HEK293 (cell line): ENCODE data around the gene ADAMTS12.

ENCODE experiments used
- CTCF ChIA-PET: fragments of 350-600 bp; formaldehyde crosslinking; extraction: SDS; loops from one replicate; lab custom pipeline; 2021; ENCODE audit warnings: antibody characterized with exemption; lab: Yijun Ruan, JAX
- POLR2A ChIA-PET: fragments of 300-600 bp; formaldehyde crosslinking; extraction: SDS; loops from one replicate; lab custom pipeline; 2020; ENCODE audit warnings: antibody characterized with exemption, inconsistent platforms; lab: Yijun Ruan, JAX
- H3K27ac ChIP-seq: fragments of 200-500 bp; sonication (Bioruptor generic); 2 replicates; pipeline ENCODE4 v1.5.1; 2014; ENCODE audit warnings: low read depth, low read length, control low read depth, inconsistent platforms; ENCODE audit errors: extremely low read depth
- H3K36me3 ChIP-seq, 2 experiments: fragments of 200-500 bp in 1 of 2; sonication (Bioruptor generic) in 1 of 2; 1 replicate in 1 of 2; 2 replicates in 1 of 2; pipeline ENCODE4 v1.5.1; 2014 to 2017; ENCODE audit warnings: inconsistent platforms in 2 of 2, low read length in 2 of 2; ENCODE audit not compliant: control insufficient read depth in 2 of 2, insufficient read depth in 1 of 2
- H3K4me1 ChIP-seq: fragments of 200-500 bp; sonication (Bioruptor generic); 2 replicates; pipeline ENCODE4 v1.5.1; 2014; ENCODE audit warnings: mild to moderate bottlenecking, low read length, inconsistent platforms; ENCODE audit not compliant: control insufficient read depth, insufficient read depth
- H3K4me3 ChIP-seq: 2 replicates; pipeline ENCODE4 v1.5.1; 2011; ENCODE audit warnings: low read depth, mild to moderate bottlenecking, control low read depth, low read length, moderate library complexity
- H3K9me3 ChIP-seq: fragments of 200-500 bp; sonication (Bioruptor generic); 2 replicates; pipeline ENCODE4 v1.5.1; 2014; ENCODE audit warnings: low read depth, low read length, inconsistent platforms; ENCODE audit not compliant: control insufficient read depth, insufficient read depth
- GLIS1 ChIP-seq: fragments of 450-650 bp; formaldehyde crosslinking; IDR thresholded peaks from 2 replicates; pipeline ENCODE4 v1.5.1; 2016; ENCODE audit warnings: missing biosample characterization, missing genetic modification characterization
- GLIS2 ChIP-seq: fragments of 450-650 bp; formaldehyde crosslinking; IDR thresholded peaks from 2 replicates; pipeline ENCODE4 v1.5.1; 2016; ENCODE audit warnings: missing biosample characterization, missing genetic modification characterization
- MEIS1 ChIP-seq: sonication (generic); formaldehyde crosslinking; IDR thresholded peaks from 2 replicates; pipeline ENCODE4 v1.8.1; 2022; ENCODE audit warnings: missing genetic modification reagents, mild to moderate bottlenecking, borderline replicate concordance
- MYNN ChIP-seq: fragments of 450-650 bp; formaldehyde crosslinking; IDR thresholded peaks from 2 replicates; pipeline ENCODE4 v1.5.1; 2016; ENCODE audit warnings: missing biosample characterization, missing genetic modification characterization, borderline replicate concordance
- SCRT1 ChIP-seq: fragments of 450-650 bp; formaldehyde crosslinking; IDR thresholded peaks from 2 replicates; pipeline ENCODE4 v1.5.1; 2016; ENCODE audit warnings: missing biosample characterization, missing genetic modification characterization, borderline replicate concordance
- SP2 ChIP-seq: fragments of 450-650 bp; formaldehyde crosslinking; IDR thresholded peaks from 2 replicates; pipeline ENCODE4 v1.5.1; 2016; ENCODE audit warnings: missing biosample characterization, missing genetic modification characterization
- YY1 ChIP-seq: fragments of 450-650 bp; formaldehyde crosslinking; IDR thresholded peaks from 2 replicates; pipeline ENCODE4 v1.5.1; 2018; ENCODE audit warnings: missing biosample characterization, missing genetic modification characterization
- ZBTB20 ChIP-seq: fragments of 450-650 bp; formaldehyde crosslinking; IDR thresholded peaks from 2 replicates; pipeline ENCODE4 v1.5.1; 2016; ENCODE audit warnings: missing biosample characterization, missing genetic modification characterization
- ZIC2 ChIP-seq: fragments of 450-650 bp; formaldehyde crosslinking; IDR thresholded peaks from 2 replicates; pipeline ENCODE4 v1.5.1; 2016; ENCODE audit warnings: missing biosample characterization, missing genetic modification characterization
- ZNF138 ChIP-seq: fragments of 450-650 bp; formaldehyde crosslinking; IDR thresholded peaks from 2 replicates; pipeline ENCODE4 v1.5.1; 2016; ENCODE audit warnings: missing biosample characterization, missing genetic modification characterization, borderline replicate concordance
- ZNF169 ChIP-seq: fragments of 450-650 bp; formaldehyde crosslinking; IDR thresholded peaks from 2 replicates; pipeline ENCODE4 v1.5.1; 2016; ENCODE audit warnings: missing biosample characterization, missing genetic modification characterization
- ZNF221 ChIP-seq: fragments of 450-650 bp; formaldehyde crosslinking; IDR thresholded peaks from 2 replicates; pipeline ENCODE4 v1.5.1; 2017; ENCODE audit warnings: missing biosample characterization, missing genetic modification characterization, borderline replicate concordance
- ZNF350 ChIP-seq: fragments of 450-650 bp; formaldehyde crosslinking; IDR thresholded peaks from 2 replicates; pipeline ENCODE4 v1.5.0; 2017; ENCODE audit warnings: missing biosample characterization, mild to moderate bottlenecking, missing genetic modification characterization
- ZNF585B ChIP-seq: fragments of 450-650 bp; formaldehyde crosslinking; IDR thresholded peaks from 2 replicates; pipeline ENCODE4 v1.5.1; 2016; ENCODE audit warnings: missing biosample characterization, missing genetic modification characterization
- ZNF664 ChIP-seq: fragments of 450-650 bp; formaldehyde crosslinking; IDR thresholded peaks from 2 replicates; pipeline ENCODE4 v1.5.1; 2016; ENCODE audit warnings: missing biosample characterization, missing genetic modification characterization
- TF ChIP-seq, protein P1 (sequence below): fragments of 450-650 bp; formaldehyde crosslinking; IDR thresholded peaks from 2 replicates; pipeline ENCODE4 v1.5.1; 2016; ENCODE audit warnings: missing biosample characterization, missing genetic modification characterization, borderline replicate concordance
- TF ChIP-seq, protein P2 (sequence below): fragments of 450-650 bp; formaldehyde crosslinking; IDR thresholded peaks from 2 replicates; pipeline ENCODE4 v1.5.1; 2016; ENCODE audit warnings: missing biosample characterization, missing genetic modification characterization
- TF ChIP-seq, protein P3 (sequence below): fragments of 450-650 bp; formaldehyde crosslinking; IDR thresholded peaks from 2 replicates; pipeline ENCODE4 v1.5.1; 2016; ENCODE audit warnings: missing biosample characterization, missing genetic modification characterization

ADAMTS12 gene, protein sequence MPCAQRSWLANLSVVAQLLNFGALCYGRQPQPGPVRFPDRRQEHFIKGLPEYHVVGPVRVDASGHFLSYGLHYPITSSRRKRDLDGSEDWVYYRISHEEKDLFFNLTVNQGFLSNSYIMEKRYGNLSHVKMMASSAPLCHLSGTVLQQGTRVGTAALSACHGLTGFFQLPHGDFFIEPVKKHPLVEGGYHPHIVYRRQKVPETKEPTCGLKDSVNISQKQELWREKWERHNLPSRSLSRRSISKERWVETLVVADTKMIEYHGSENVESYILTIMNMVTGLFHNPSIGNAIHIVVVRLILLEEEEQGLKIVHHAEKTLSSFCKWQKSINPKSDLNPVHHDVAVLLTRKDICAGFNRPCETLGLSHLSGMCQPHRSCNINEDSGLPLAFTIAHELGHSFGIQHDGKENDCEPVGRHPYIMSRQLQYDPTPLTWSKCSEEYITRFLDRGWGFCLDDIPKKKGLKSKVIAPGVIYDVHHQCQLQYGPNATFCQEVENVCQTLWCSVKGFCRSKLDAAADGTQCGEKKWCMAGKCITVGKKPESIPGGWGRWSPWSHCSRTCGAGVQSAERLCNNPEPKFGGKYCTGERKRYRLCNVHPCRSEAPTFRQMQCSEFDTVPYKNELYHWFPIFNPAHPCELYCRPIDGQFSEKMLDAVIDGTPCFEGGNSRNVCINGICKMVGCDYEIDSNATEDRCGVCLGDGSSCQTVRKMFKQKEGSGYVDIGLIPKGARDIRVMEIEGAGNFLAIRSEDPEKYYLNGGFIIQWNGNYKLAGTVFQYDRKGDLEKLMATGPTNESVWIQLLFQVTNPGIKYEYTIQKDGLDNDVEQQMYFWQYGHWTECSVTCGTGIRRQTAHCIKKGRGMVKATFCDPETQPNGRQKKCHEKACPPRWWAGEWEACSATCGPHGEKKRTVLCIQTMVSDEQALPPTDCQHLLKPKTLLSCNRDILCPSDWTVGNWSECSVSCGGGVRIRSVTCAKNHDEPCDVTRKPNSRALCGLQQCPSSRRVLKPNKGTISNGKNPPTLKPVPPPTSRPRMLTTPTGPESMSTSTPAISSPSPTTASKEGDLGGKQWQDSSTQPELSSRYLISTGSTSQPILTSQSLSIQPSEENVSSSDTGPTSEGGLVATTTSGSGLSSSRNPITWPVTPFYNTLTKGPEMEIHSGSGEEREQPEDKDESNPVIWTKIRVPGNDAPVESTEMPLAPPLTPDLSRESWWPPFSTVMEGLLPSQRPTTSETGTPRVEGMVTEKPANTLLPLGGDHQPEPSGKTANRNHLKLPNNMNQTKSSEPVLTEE (N-terminal part only)

DNA sequence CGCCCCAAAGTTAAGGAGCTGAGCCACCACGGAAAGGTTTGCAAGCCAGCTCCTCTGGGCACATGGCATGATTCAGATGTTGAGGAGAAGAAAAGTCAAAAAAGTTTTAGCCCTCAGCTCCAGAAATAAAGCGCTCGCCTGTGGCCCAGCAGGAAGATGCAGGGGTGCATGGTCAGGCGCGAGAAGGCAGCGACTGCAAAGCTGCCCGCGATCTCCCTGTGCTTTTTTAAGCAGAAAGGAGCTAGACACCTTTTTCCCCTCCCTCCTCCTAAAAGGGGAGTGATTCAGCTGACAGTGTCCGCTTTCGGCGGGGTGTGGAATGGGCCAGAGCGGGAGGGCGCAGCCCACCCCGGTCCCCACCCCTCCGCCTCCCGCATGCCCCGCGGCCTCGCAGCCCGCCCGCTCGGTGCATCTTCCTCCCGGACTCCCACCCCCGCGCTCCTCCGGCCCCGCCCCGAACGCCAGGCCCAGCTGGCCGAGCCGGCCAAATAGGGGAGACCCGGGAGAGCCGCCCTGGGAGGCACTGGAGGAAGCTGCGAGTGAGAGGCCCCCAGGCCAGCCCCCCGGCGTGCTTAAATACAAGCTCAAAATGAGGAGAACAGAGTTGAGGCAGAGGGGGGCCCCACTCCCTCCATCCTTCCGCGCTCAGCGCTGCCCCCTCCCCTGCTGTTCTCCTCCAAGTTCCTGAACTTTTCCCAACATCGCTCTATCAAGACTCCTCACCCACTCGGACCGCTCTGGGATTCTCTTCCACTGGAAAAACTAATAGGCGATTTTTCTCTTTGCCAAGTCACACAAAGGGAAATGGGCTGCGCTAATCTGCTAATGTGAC is at the start of gene ADAMTS12:
TSS of gene ADAMTS12 (minus strand) at position 203 of the 832 bp plus-strand sequence. CDS start at position 69, 134 bp downstream.
- H3K4me1 ChIP-seq, result peaks cover 3% of the 10 kb centered on the region; the same call in 1 of the 2 replicates
- H3K9me3 ChIP-seq, result no peaks in the 10 kb centered on the region
- no peak within 1 kb of the TSS for H3K27ac ChIP-seq
- ChIA-PET CTCF (interaction anchor here (1.1 kb wide), 1 partner anchor 47 kb away, joined by 3 read pairs; no protein-coding TSS in a partner anchor), POLR2A (no interaction called here)
- H3K4me3 ChIP-seq, result peak within 1 kb of the TSS; percentile 25
- TF ChIP-seq ZIC2 (tag by site-specific recombination) (peak; percentile 71), SP2 (tag by site-specific recombination) (0 out of 2 replicates have a peak, but pooled peaks have one; percentile 14), ZNF138 (no peak), ZNF664 (tag by site-specific recombination) (no peak), ZBTB20 (tag by site-specific recombination) (no peak), ZNF169 (tag by site-specific recombination) (no peak), ZNF585B (tag by site-specific recombination) (no peak), SCRT1 (tag by site-specific recombination) (no peak), ZNF350 (no peak), GLIS1 (peak; percentile 81), MYNN (tag by site-specific recombination) (no peak), GLIS2 (0 out of 2 replicates have a peak, but pooled peaks have one; percentile 25)
- H3K36me3 ChIP-seq, result no peaks in the 10 kb centered on the region

DNA sequence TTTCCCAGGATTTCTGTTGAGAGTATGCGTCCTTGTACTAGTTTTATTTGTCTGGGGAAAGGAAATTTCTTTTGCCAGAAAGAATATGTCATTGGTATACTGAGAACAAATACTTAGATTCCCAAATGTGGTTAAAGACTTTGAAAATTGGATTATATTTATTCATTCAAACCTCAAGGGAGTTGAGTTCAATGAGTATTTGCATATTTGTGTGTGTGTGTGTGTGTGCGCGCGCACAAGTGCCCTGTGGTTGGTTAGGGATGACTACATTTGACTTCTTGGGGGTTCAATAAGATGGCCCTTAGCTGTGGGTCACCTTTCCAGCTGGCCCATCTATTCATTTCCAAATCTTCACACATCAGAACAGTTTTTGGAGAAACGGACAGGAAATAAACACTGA is 49.3 kb upstream of the ADAMTS12 start:
- Histone ChIP-seq H3K9me3 (no peaks in the 10 kb centered on the region), H3K4me1 (no peaks in the 10 kb centered on the region), H3K27ac (no peak overlapping the region), H3K36me3 (no peaks in the 10 kb centered on the region), H3K4me3 (no peak overlapping the region)
- ChIA-PET POLR2A (no interaction called here), CTCF (no interaction called here)
- TF ChIP-seq MEIS1 (CRISPR knock-in tag) (no peak), ZNF221 (no peak), YY1 (tag by site-specific recombination) (no peak)
- TF ChIP-seq, protein P1, sequence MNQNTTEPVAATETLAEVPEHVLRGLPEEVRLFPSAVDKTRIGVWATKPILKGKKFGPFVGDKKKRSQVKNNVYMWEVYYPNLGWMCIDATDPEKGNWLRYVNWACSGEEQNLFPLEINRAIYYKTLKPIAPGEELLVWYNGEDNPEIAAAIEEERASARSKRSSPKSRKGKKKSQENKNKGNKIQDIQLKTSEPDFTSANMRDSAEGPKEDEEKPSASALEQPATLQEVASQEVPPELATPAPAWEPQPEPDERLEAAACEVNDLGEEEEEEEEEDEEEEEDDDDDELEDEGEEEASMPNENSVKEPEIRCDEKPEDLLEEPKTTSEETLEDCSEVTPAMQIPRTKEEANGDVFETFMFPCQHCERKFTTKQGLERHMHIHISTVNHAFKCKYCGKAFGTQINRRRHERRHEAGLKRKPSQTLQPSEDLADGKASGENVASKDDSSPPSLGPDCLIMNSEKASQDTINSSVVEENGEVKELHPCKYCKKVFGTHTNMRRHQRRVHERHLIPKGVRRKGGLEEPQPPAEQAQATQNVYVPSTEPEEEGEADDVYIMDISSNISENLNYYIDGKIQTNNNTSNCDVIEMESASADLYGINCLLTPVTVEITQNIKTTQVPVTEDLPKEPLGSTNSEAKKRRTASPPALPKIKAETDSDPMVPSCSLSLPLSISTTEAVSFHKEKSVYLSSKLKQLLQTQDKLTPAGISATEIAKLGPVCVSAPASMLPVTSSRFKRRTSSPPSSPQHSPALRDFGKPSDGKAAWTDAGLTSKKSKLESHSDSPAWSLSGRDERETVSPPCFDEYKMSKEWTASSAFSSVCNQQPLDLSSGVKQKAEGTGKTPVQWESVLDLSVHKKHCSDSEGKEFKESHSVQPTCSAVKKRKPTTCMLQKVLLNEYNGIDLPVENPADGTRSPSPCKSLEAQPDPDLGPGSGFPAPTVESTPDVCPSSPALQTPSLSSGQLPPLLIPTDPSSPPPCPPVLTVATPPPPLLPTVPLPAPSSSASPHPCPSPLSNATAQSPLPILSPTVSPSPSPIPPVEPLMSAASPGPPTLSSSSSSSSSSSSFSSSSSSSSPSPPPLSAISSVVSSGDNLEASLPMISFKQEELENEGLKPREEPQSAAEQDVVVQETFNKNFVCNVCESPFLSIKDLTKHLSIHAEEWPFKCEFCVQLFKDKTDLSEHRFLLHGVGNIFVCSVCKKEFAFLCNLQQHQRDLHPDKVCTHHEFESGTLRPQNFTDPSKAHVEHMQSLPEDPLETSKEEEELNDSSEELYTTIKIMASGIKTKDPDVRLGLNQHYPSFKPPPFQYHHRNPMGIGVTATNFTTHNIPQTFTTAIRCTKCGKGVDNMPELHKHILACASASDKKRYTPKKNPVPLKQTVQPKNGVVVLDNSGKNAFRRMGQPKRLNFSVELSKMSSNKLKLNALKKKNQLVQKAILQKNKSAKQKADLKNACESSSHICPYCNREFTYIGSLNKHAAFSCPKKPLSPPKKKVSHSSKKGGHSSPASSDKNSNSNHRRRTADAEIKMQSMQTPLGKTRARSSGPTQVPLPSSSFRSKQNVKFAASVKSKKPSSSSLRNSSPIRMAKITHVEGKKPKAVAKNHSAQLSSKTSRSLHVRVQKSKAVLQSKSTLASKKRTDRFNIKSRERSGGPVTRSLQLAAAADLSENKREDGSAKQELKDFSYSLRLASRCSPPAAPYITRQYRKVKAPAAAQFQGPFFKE (tag by site-specific recombination), result no peak
- TF ChIP-seq, protein P2, sequence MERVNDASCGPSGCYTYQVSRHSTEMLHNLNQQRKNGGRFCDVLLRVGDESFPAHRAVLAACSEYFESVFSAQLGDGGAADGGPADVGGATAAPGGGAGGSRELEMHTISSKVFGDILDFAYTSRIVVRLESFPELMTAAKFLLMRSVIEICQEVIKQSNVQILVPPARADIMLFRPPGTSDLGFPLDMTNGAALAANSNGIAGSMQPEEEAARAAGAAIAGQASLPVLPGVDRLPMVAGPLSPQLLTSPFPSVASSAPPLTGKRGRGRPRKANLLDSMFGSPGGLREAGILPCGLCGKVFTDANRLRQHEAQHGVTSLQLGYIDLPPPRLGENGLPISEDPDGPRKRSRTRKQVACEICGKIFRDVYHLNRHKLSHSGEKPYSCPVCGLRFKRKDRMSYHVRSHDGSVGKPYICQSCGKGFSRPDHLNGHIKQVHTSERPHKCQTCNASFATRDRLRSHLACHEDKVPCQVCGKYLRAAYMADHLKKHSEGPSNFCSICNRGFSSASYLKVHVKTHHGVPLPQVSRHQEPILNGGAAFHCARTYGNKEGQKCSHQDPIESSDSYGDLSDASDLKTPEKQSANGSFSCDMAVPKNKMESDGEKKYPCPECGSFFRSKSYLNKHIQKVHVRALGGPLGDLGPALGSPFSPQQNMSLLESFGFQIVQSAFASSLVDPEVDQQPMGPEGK (tag by site-specific recombination), result no peak
- TF ChIP-seq, protein P3, sequence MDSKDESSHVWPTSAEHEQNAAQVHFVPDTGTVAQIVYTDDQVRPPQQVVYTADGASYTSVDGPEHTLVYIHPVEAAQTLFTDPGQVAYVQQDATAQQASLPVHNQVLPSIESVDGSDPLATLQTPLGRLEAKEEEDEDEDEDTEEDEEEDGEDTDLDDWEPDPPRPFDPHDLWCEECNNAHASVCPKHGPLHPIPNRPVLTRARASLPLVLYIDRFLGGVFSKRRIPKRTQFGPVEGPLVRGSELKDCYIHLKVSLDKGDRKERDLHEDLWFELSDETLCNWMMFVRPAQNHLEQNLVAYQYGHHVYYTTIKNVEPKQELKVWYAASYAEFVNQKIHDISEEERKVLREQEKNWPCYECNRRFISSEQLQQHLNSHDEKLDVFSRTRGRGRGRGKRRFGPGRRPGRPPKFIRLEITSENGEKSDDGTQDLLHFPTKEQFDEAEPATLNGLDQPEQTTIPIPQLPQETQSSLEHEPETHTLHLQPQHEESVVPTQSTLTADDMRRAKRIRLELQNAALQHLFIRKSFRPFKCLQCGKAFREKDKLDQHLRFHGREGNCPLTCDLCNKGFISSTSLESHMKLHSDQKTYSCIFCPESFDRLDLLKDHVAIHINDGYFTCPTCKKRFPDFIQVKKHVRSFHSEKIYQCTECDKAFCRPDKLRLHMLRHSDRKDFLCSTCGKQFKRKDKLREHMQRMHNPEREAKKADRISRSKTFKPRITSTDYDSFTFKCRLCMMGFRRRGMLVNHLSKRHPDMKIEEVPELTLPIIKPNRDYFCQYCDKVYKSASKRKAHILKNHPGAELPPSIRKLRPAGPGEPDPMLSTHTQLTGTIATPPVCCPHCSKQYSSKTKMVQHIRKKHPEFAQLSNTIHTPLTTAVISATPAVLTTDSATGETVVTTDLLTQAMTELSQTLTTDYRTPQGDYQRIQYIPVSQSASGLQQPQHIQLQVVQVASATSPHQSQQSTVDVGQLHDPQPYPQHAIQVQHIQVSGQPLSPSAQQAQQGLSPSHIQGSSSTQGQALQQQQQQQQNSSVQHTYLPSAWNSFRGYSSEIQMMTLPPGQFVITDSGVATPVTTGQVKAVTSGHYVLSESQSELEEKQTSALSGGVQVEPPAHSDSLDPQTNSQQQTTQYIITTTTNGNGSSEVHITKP, result no peak
